AG04450 (cell line): Measurements from ENCODE around the gene ZNF83. TPM values are rescaled to one million over a fixed set of nuclear protein-coding genes. Genes with fewer than 3 reads are reported as not detected.
"Not testable (repeated sequence)": the region's sequence is repeated elsewhere in the genome, so short reads cannot be mapped to it uniquely, and the experiment has no call there.

Experiments used
- CTCF ChIA-PET: fragments of 300-600, 350-600 bp; formaldehyde crosslinking; extraction: SDS; loops from one replicate; lab custom pipeline; 2022; ENCODE audit warnings: antibody characterized with exemption, inconsistent platforms; lab: Charles Lee
- POLR2A ChIA-PET: fragments of 350-600 bp; formaldehyde crosslinking; extraction: SDS; loops from one replicate; lab custom pipeline; 2021; ENCODE audit warnings: antibody characterized with exemption, inconsistent platforms; lab: Yijun Ruan, JAX
- DNase-seq: peaks from one replicate; pipeline ENCODE4 v3.0.0-alpha.2; 2011; ENCODE audit warnings: low read depth, low spot score
- H3K27ac ChIP-seq: one replicate; pipeline ENCODE4 v1.5.1; 2012; ENCODE audit warnings: low read depth, low read length, control low read depth
- H3K27me3 ChIP-seq: one replicate; pipeline ENCODE4 v1.6.0; 2012; ENCODE audit warnings: low read length; ENCODE audit not compliant: control insufficient read depth, insufficient read depth
- H3K4me3 ChIP-seq: 2 replicates; pipeline ENCODE4 v1.5.1; 2011; ENCODE audit warnings: mild to moderate bottlenecking, low read depth, low read length, control low read depth
- H3K9me3 ChIP-seq: 2 replicates; pipeline ENCODE4 v1.5.1; 2012; ENCODE audit warnings: low read length; ENCODE audit not compliant: control insufficient read depth, insufficient read depth
- CTCF ChIP-seq: IDR thresholded peaks from 2 replicates; pipeline ENCODE4 v1.5.1; 2011; ENCODE audit warnings: low read depth, low read length, control low read depth, inconsistent platforms
- polyA plus RNA-seq: library from polyadenylated mRNA; depleted of rRNA; stranded (reverse); fragments of >200 nt; gene quantifications from 2 replicates; pipeline ENCODE4 v1.2.3, GENCODE V29; 2011

The ZNF83 gene
- polyA plus RNA-seq, 1 experiment = 53.1 TPM

GRCh38 chr19:52592301-52592700, 45.9 kb downstream of the ZNF83 start:
- no peak for TF ChIP-seq CTCF
- CTCF ChIA-PET = no interaction called here
- Histone ChIP-seq H3K27ac (no peak overlapping the region), H3K9me3 (peaks cover 11% of the 10 kb centered on the region), H3K27me3 (no peaks in the 10 kb centered on the region), H3K4me3 (no peak overlapping the region)
- POLR2A ChIA-PET = no interaction called here
- DNase-seq = no peak

- POLR2A ChIA-PET = no interaction called here
- no peak for DNase-seq
- CTCF ChIA-PET = interaction anchor here (1.8 kb wide), 1 partner anchor 11 kb away, joined by 5 read pairs; no protein-coding TSS in a partner anchor
- Histone ChIP-seq H3K27ac (no peak overlapping the region), H3K9me3 (peaks cover 22% of the 10 kb centered on the region), H3K4me3 (no peak overlapping the region), H3K27me3 (no peaks in the 10 kb centered on the region)
- no peak for TF ChIP-seq CTCF
Measured at GRCh38 chr19:52590728-52591127, 47.4 kb downstream of the ZNF83 start.

- no peak for DNase-seq
- TF ChIP-seq CTCF = no peak
- ChIA-PET CTCF (no interaction called here), POLR2A (no interaction called here)
- peaks cover 29% of the 10 kb centered on the region for H3K9me3 ChIP-seq
- H3K4me3 ChIP-seq = no peak overlapping the region
- H3K27ac ChIP-seq = no peak overlapping the region
- H3K27me3 ChIP-seq = no peaks in the 10 kb centered on the region
Measured at GRCh38 chr19:52585604-52586003, 52.6 kb downstream of the ZNF83 start.

- Histone ChIP-seq H3K9me3 (peaks cover 29% of the 10 kb centered on the region), H3K27ac (no peak overlapping the region), H3K27me3 (no peaks in the 10 kb centered on the region), H3K4me3 (no peak overlapping the region)
- ChIA-PET CTCF (no interaction called here), POLR2A (no interaction called here)
- DNase-seq = no peak
- no peak for TF ChIP-seq CTCF
Measured at GRCh38 chr19:52584736-52585440, 53.3 kb downstream of the ZNF83 start.

GRCh38 chr19:52570000-52570861, 67.9 kb downstream of the ZNF83 start, which contains the start of gene ZNF701:
Gene ZNF701 (plus strand): TSS chr19:52570287. CDS start chr19:52574148, 3,861 bp downstream.
- POLR2A ChIA-PET = no interaction called here
- Histone ChIP-seq H3K4me3 (peak within 1 kb of the TSS; percentile 98), H3K9me3 (peaks cover 29% of the 10 kb centered on the region), H3K27me3 (no peaks in the 10 kb centered on the region), H3K27ac (peak within 1 kb of the TSS; percentile 91)
- CTCF ChIA-PET = no interaction called here
- TF ChIP-seq CTCF = peak; percentile 35; the same call in 1 of the 2 replicates
- peak; percentile 76 for DNase-seq

- Histone ChIP-seq H3K9me3 (peaks cover 34% of the 10 kb centered on the region), H3K4me3 (peak overlapping the region; percentile 98), H3K27ac (peak overlapping the region; percentile 65)
- DNase-seq, POLR2A ChIA-PET, CTCF ChIA-PET, H3K27me3 ChIP-seq: not testable (repeated sequence)
Measured at GRCh38 chr19:52569638-52569999, 68.5 kb downstream of the ZNF83 start.
